DMS79 treated with DMSO at 0.1 percent for 48 hours (cell line): ENCODE measurements around the gene INSR.

ENCODE experiments used
- DNase-seq: peaks from one replicate; lab custom pipeline; 2025; lab: John Stamatoyannopoulos, UW

The INSR gene

DNA sequence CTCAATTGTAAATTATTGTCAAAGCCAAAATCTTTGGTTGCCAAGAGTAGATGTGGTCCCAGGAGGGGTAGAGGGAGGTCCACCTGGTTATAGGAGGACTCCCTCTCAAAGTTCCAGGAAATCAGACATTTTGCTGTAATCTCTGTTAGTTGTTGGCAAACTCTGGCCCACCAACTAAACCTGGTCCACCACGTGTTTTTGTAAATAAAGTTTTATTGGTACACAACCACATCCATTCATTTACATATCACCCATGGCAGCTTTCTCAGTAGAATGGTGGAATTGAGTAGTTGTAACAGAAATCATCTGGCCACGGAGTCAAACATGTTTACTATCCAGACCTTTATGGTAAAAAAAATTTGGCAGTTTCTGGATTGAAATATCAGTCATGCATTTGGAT, 154.1 kb downstream of the INSR start:
- no peak for DNase-seq

- DNase-seq: no peak
These were observed 155.1 kb downstream of the INSR start for GRCh38 chr19:7139095-7139494.

DNA sequence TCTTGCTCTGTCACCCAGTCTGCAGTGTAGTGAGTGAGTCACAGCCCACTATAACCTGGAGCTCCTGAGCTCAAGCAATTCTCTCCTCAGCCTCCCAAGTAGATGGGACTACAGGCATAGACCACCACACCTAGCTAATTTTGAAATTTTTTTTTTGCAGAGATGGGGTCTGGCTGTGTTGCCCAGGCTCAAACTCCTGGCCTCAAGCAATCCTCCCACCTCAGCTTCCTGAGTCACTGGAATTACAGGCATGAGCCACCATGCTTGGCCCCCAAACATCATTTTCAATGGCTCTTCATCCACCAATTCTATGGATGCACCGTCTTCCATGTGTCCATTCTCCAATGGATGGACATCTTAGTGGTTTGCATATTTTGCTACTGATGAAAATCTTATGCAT, 155.8 kb downstream of the INSR start:
- no peak for DNase-seq

GRCh38 chr19:7137120-7137519, 157.1 kb downstream of the INSR start:
- no peak for DNase-seq

- DNase-seq: no peak
These were observed 162.2 kb downstream of the INSR start for GRCh38 chr19:7132054-7132453.

DNA sequence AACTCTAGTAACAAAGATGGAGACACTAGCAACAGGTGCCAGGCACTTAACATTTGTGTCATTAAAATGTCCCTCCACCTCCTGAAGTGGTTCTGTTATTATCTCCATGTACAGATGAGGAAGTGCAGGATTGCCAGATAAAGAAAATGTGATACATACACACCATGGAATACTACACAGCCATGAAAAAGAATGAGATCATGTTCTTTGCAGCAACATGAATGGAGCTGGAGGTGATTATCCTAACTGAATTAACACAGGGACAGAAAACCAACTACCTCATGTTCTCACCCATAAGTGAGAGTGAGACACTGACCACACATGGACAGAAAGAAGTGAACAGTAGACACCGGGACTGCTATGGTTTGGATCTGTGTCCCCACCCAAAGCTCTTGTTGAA, 164.2 kb downstream of the INSR start:
- no peak for DNase-seq

DNA sequence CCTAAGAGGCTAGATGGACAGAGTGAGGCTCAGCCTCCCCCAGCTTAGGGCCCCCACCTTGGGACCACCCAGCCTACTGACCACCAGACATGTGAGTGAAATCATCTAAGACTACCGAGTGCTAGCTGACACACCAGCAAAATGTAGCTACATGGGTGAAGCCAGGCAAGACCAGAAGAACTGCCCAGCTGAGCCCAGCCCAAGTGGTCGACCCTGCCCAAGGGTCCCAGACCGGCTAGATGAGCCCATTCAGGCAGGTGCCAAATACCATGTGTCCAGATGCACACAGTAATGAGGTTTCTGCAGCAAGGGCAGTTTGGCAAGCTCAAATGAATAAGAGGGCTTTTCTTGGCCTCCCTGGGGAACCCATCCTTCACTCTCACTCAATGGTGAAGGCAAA, 168.1 kb downstream of the INSR start:
- no peak for DNase-seq

DNA sequence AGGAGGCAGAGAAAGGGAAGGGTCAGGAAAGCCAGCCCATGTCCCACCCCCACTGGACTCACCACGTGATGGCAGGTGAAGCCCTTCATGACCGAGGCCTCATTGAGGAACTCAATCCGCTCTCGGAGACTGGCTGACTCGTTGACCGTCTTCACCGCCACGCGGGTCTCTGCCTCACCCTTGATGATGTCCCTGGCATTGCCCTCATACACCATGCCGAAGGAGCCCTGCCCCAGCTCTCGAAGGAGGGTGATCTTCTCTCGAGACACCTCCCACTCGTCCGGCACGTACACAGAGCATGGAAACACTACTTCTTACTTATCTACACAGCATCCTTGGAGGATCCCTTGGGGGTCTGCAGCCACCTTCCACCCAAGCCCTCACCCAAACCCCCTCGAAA, 169.0 kb downstream of the INSR start:
- DNase-seq: no peak

DNA sequence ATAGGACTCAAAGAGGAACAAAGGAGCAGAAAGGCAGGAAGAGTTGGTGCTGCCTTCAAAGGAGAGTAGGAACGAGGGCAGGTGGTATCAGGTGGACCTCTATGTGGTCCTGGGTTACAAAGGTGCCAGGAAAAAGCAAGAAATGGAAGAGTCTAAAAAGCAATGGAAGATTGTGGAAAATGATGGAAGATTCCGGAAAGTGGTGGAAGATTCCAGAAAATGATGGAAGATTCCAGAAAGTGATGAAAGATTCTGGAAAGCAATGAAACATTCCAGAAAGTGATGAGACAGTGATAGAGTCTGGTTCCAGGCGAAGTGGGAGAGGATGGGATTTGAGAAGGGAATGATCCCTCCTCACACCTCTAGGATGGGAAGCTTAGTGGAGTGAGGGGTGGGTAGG, 169.4 kb downstream of the INSR start:
- no peak for DNase-seq

GRCh38 chr19:7122701-7123100, 171.5 kb downstream of the INSR start:
- DNase-seq: no peak

DNA sequence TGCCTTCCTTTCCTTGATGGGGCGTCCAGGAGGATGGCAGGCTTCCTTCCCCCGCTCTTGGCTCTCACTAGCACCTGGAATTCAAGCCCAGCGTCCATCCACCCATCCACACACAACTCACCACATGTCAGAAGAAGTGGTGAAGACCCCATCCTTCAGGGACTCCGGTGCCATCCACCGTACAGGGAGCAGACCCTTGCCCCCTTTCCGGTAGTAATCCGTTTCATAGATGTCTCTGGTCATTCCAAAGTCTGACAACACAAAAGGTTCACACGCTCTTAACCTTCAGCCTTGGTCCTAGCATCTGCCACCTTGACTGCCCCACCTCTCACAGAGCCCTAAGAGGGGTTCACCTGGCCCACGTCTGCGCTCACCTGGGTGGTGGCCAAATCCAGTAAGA, 173.7 kb downstream of the INSR start:
- no peak for DNase-seq

GRCh38 chr19:7119582-7119981, 174.6 kb downstream of the INSR start:
- DNase-seq: no peak

DNA sequence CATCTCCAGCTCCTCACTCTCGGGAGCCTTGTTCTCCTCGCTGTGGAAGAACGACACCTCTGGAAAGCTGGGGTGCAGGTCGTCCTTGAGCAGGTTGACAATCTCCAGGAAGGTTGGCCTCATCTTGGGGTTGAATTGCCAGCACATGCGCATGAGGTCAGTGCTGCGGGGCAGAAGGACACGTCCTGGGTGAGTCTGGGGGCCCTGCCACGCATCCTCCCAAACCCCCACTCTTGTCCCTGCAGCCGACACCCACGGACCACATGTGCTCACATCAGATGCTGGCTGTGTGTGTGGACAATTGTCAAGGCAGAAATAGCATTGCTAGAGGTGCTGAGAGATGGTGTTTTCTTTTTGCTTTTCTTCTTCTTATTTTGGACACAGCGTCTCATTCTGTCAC, 177.0 kb downstream of the INSR start:
- DNase-seq: no peak

DNA sequence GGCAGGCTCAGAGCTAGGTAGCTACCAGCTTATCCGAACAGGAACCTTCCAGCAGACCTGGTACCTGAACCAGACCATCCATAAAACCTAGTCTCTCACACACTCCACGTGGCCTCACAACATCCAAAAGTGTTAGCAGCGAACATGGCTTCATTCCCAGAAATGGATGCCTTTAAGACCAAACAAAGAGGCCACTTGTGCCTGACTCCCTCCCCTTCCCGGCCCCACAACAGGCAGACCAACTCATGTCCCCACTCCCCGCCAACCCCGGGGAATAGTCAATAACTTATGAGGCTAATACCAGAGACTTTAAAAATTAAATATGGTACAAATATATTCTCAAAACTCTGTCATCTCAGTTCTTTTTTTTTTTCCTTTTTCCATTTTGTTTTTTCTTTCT, 178.5 kb downstream of the INSR start:
- DNase-seq: no peak

GRCh38 chr19:7113233-7113632, 181.0 kb downstream of the INSR start:
- no peak for DNase-seq

- no peak for DNase-seq
These were observed 181.5 kb downstream of the INSR start for GRCh38 chr19:7112675-7113074.

DNA sequence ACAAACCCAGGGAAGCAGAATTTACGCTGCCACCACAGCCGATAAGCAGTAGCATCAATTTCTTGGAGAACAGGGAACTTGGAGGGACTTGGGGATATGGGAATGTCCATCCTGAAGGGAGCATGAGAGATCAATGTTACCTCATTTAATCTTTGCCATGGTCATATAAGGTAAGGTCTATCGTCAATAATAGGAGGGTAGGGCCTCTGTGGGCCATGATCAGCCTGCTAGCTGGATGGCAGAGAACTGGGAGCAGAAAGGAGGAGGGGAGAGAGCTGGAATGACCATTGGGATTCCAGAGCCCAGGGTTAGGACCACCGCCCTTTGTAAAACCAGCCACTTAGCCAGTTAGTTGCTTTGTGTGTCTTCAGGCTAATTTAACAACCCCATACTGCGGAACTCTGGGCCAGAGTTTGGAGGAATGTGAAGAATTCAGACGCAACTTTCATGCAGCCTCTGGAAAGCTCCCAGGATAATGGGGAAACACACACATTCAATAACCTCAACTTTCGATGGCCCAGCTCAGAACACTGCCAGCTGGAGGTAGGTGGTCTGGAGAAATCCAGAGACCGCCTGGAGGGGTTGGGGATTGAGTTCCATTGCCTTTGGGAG, 184.4 kb downstream of the INSR start:
- DNase-seq: no peak

GRCh38 chr19:7106711-7107657, 187.2 kb downstream of the INSR start:
- DNase-seq: no peak

GRCh38 chr19:7104747-7105447, 189.3 kb downstream of the INSR start:
- DNase-seq: no peak

DNA sequence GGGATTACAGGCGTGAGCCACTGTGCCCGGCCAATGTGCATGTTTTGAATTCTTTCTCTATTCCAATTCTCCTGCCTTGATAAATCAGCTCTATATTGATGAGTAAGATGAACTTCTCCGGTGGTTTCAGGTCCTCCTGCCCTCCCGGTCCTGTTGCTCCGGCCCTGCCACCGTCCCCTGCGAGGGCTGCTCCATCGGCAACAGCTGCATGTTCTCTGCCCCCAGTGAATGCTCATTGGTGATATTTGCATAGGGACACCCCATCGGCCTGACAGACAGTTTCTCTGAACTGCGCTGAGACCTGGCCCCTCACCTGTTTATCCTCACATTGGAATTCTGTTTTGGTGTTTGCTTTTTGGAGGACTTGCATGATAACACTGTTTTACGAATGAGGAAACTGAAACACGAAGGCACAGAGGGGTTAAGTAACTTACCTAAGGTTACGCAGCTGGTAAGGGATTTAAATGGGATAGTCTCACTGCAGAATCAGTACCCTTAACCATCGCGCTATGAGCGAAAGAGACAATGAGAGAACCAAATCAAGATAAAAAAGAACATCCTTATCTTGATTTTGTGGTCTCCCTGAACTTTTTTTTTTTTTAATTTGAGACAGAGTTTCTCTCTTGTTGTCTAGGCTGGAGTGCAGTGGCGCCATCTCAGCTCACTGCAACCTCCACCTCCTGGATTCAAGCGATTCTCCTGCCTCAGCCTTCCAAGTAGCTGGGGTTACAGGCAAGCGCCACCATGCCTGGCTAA, 192.5 kb downstream of the INSR start:
- DNase-seq: no peak

DNA sequence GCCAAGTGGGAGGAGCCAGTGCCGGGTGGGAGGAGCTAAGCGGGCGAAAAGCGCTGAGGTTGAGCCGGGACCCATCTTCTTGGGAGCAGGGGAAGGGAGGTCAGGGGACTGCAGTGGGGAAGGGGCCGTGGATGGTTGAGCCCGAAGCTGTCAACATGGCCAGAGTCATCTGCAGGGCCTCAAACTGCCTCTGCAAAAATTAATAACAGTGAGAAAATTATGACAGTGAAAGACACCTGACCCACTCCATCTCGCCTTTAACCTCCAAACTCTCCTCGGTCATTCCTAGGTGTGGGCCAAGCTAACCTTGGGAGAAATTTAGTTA, 194.7 kb downstream of the INSR start:
- DNase-seq: no peak
